Activated B cell treated with CpG ODN at 0.5 μM for 24 hours (primary cell): Measurements from ENCODE around the gene AMBRA1. TPM values are rescaled to one million over a fixed set of nuclear protein-coding genes. Genes with fewer than 3 reads are reported as not detected.

Experiments used
- ATAC-seq: fragments of 200-7000 bp; cut with Tn5 transposase; one replicate; pipeline ENCODE4 v1.10.0; 2021; ENCODE audit warnings: low read depth, mild to moderate bottlenecking, moderate library complexity
- CTCF ChIA-PET: fragments of 350-600 bp; sonication (Branson Sonifier 250); formaldehyde crosslinking; loops from one replicate; lab custom pipeline; 2021; ENCODE audit warnings: antibody characterized with exemption; lab: Charles Lee
- POLR2A ChIA-PET: fragments of 350-600 bp; sonication (Branson Sonifier 250); formaldehyde crosslinking; loops from one replicate; lab custom pipeline; 2021; ENCODE audit warnings: antibody characterized with exemption; lab: Charles Lee
- DNase-seq: peaks from one replicate; pipeline ENCODE4 v3.0.0; 2022
- H3K27ac Mint-ChIP-seq: one replicate; pipeline ENCODE4 v1.8.0; 2020; ENCODE audit warnings: mixed read lengths
- H3K27me3 Mint-ChIP-seq: one replicate; pipeline ENCODE4 v1.8.0; 2021; ENCODE audit warnings: mixed read lengths
- H3K36me3 Mint-ChIP-seq: one replicate; pipeline ENCODE4 v1.8.0; 2021; ENCODE audit warnings: low read depth, mixed read lengths
- H3K4me1 Mint-ChIP-seq: one replicate; pipeline ENCODE4 v1.8.0; 2021; ENCODE audit warnings: mixed read lengths
- H3K4me3 Mint-ChIP-seq: one replicate; pipeline ENCODE4 v1.8.0; 2020; ENCODE audit warnings: mild to moderate bottlenecking, mixed read lengths
- H3K9me3 Mint-ChIP-seq: one replicate; pipeline ENCODE4 v1.8.0; 2020; ENCODE audit warnings: mixed read lengths
- intact Hi-C: fragments of 100-400 bp; cut with micrococcal nuclease; formaldehyde crosslinking; loops from one replicate; pipeline ENCODE4 v1.15.1; 2024
- total RNA-seq: library from RNA; stranded (reverse); gene quantifications from 2 replicates; pipeline ENCODE4 v1.2.3, GENCODE V29; 2022
- TF ChIP-seq, protein P1 (sequence below): fragments of 200-600 bp; IDR thresholded peaks from one replicate; pipeline ENCODE4 v1.8.0; 2022; ENCODE audit warnings: antibody characterized with exemption, mild to moderate bottlenecking

Gene AMBRA1
- total RNA-seq, 1 donor from 2014 or later, result 39.1 TPM

DNA sequence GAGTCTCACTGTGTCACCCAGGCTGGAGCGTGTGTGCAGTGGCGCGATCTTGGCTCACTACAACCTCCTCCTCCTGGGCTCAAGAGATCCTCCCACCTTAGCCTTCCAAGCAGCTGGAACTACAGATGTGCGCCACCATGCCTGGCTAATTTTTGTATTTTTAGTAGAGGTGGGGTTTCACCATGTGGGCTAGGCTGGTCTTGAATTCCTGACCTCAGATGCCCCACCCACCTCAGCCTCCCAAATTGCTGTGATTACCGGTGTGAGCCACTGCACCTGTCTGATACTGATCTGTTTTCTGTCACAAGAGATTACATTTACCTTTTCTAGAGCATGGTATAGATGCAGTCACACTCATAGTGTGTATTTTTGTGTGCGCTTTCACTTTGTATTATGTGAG lies 35.1 kb upstream of the AMBRA1 start:
- TF ChIP-seq, protein P1, sequence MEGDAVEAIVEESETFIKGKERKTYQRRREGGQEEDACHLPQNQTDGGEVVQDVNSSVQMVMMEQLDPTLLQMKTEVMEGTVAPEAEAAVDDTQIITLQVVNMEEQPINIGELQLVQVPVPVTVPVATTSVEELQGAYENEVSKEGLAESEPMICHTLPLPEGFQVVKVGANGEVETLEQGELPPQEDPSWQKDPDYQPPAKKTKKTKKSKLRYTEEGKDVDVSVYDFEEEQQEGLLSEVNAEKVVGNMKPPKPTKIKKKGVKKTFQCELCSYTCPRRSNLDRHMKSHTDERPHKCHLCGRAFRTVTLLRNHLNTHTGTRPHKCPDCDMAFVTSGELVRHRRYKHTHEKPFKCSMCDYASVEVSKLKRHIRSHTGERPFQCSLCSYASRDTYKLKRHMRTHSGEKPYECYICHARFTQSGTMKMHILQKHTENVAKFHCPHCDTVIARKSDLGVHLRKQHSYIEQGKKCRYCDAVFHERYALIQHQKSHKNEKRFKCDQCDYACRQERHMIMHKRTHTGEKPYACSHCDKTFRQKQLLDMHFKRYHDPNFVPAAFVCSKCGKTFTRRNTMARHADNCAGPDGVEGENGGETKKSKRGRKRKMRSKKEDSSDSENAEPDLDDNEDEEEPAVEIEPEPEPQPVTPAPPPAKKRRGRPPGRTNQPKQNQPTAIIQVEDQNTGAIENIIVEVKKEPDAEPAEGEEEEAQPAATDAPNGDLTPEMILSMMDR, result no peak
- ChIA-PET CTCF (no interaction called here), POLR2A (no interaction called here)
- no peak for ATAC-seq
- H3K9me3 Mint-ChIP-seq, result no peaks in the 10 kb centered on the region
- no peak for DNase-seq
- peaks cover 57% of the 10 kb centered on the region for H3K36me3 Mint-ChIP-seq
- H3K27me3 Mint-ChIP-seq, result no peaks in the 10 kb centered on the region
- no peak overlapping the region for H3K4me3 Mint-ChIP-seq
- no peak overlapping the region for H3K27ac Mint-ChIP-seq
- intact Hi-C loops, result no loop called here
- peaks cover 3% of the 10 kb centered on the region for H3K4me1 Mint-ChIP-seq

DNA sequence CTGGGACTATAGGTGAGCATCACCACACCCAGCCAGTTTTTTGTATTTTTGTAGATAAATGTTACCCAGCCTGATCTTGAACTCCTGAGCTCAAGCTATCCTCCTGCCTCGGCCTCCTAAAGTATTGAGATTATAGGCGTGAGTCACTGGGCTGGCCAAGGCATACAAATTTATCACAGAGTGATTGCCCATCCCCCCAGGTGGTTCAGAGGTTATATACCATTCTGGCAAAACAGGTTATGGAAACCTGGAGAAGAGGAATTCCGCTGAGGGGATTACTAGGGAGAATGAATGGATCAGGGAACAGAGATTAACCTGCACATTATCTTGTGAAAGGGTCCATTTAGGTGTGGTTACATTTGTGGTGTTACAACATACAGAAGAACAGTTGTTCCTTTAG lies 31.6 kb upstream of the AMBRA1 start:
- TF ChIP-seq, protein P1, result no peak
- Mint-ChIP-seq H3K9me3 (no peaks in the 10 kb centered on the region), H3K27ac (no peak overlapping the region), H3K4me3 (no peak overlapping the region), H3K27me3 (no peaks in the 10 kb centered on the region), H3K4me1 (peaks cover 15% of the 10 kb centered on the region), H3K36me3 (peaks cover 58% of the 10 kb centered on the region)
- no peak for ATAC-seq
- intact Hi-C loops, result no loop called here
- CTCF ChIA-PET, result no interaction called here
- POLR2A ChIA-PET, result no interaction called here
- DNase-seq, result no peak

DNA sequence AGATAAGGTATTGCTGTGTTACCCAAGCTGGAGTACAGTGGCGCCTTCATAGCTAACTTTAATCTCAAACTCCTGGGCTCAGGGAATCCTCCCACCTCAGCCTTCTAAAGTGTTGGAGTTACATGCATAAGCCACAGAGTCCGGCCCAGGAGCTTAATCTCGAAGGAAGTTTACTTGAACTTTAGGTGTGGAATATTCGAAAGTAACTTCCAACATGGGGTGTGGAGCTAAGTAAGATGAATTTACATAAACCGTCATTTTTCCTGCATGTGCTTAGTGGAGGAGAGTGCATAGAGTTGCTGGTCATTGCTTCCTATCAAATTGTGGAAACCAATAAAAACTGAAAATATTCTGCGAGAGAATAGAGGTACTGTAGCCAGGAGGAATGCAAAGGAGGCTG lies 25.0 kb upstream of the AMBRA1 start:
- no peak for ATAC-seq
- peak overlapping the region; percentile 53 for H3K4me3 Mint-ChIP-seq
- DNase-seq, result no peak
- CTCF ChIA-PET, result interaction anchor here (0.7 to 2.6 kb wide), 7 partner anchors 16 to 654 kb away, joined by 3 to 20 read pairs (median 5); no protein-coding TSS in a partner anchor
- H3K36me3 Mint-ChIP-seq, result peaks cover 26% of the 10 kb centered on the region
- POLR2A ChIA-PET, result interaction anchor here (1.2 to 2.1 kb wide), 3 partner anchors 25 to 376 kb away, joined by 4 to 18 read pairs (median 13); partner anchors contain the start of gene AMBRA1
- TF ChIP-seq, protein P1, result no peak
- H3K27ac Mint-ChIP-seq, result no peak overlapping the region
- H3K4me1 Mint-ChIP-seq, result peaks cover 34% of the 10 kb centered on the region
- H3K9me3 Mint-ChIP-seq, result no peaks in the 10 kb centered on the region
- H3K27me3 Mint-ChIP-seq, result no peaks in the 10 kb centered on the region
- intact Hi-C loops, result loop anchor here (10.0 kb wide), 2 partner anchors 774 to 814 kb away; partner anchors contain the start of genes CRY2 and SLC35C1

DNA sequence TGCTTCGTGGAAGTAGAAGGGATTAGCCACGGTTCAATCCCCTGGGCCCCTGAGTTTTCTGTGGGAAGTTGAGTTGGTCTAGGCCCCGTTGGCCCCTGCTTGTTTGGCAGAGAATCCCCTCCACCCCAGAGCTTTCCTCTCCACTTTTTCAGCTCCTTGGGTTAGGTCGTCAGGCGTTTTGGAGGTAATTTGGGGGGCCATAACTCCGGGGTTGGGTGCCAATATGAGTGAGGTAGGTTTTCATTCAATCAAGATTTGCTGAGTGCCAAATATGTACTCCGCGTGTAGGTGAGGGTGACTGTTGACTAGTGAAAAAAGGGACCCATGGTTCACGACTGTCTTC lies 24.1 kb upstream of the AMBRA1 start:
- Mint-ChIP-seq H3K36me3 (peaks cover 23% of the 10 kb centered on the region), H3K9me3 (no peaks in the 10 kb centered on the region), H3K27me3 (no peaks in the 10 kb centered on the region), H3K4me1 (peaks cover 34% of the 10 kb centered on the region), H3K4me3 (peak overlapping the region; percentile 93), H3K27ac (peak overlapping the region; percentile 100)
- TF ChIP-seq, protein P1, result no peak
- ATAC-seq (no peak), DNase-seq (no peak)
- ChIA-PET CTCF (interaction anchor here (0.7 to 2.6 kb wide), 6 partner anchors 15 to 655 kb away, joined by 3 to 20 read pairs (median 4); no protein-coding TSS in a partner anchor), POLR2A (interaction anchor here (0.6 to 2.1 kb wide), 8 partner anchors 18 to 655 kb away, joined by 3 to 18 read pairs (median 5); partner anchors contain the start of genes AMBRA1, ARHGAP1, DDB2 and ZNF408)
- intact Hi-C loops, result loop anchor here (1.0 to 10.0 kb wide), 17 partner anchors 15 to 813 kb away; partner anchors contain the start of genes AMBRA1, ARHGAP1, CKAP5 and CRY2

DNA sequence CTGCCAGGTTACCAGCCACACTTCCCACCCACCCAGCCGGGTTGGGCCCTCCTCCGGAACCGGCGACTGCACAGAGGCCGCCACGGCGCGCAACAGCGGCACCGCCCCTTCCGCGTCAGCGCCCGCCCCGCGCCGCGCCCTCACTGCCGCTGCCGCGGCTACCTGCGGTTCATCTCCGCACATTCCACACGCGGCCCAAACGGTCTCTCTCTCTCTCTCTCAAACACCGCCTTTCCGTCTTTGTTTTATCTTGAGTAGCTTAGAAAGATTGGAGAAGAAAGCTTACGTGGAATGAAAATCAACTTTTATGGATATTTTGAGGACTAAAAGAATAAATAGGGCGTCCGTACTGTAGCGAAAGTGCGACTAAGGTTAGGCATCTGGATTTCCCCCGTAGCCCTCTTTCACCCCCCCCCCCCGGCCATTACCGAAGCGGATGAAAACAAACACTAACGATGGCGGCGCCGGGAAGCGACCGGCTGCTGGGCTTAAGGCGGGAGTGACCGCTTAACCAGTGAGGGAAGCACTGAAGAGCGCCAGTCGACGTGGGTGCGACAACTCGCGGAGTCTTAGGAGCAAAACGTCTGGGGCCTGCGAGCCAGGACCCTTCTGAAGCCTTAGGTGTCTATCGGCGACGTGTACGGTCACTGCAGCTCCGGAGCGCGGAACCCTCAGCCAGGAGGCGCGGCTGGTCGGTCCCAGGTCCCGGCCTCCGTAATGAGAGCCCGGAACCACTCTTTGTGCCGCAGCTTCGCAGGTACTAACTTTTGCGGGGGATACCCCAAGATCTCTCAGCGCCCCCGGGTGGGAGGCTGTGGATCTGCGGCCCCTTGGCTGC lies 23.5 kb upstream of the AMBRA1 start, which contains the start of the genes ATG13 and HARBI1:
TSS of gene ATG13 (plus strand) at position 420 of the 838 bp plus-strand sequence. CDS start 26,739 bp downstream, outside the sequence.
TSS of gene HARBI1 (minus strand) at position 94 of the 838 bp plus-strand sequence. CDS start 990 bp downstream, outside the sequence.
- H3K4me1 Mint-ChIP-seq, result peaks cover 31% of the 10 kb centered on the region
- ChIA-PET POLR2A (interaction anchor here (0.7 to 2.1 kb wide), 9 partner anchors 8 to 762 kb away, joined by 3 to 18 read pairs (median 4); partner anchors contain the start of genes AMBRA1, ARHGAP1, DDB2 and ZNF408), CTCF (interaction anchor here (1.2 to 2.6 kb wide), 2 partner anchors 127 to 378 kb away, joined by 5 to 20 read pairs; no protein-coding TSS in a partner anchor)
- peaks cover 18% of the 10 kb centered on the region for H3K36me3 Mint-ChIP-seq
- intact Hi-C loops, result loop anchor here (1.0 to 10.0 kb wide), 17 partner anchors 15 to 813 kb away; partner anchors contain the start of genes AMBRA1, ARHGAP1, CKAP5 and CRY2
- H3K9me3 Mint-ChIP-seq, result no peaks in the 10 kb centered on the region
- H3K4me3 Mint-ChIP-seq, result peak within 1 kb of the TSS; percentile 93
- TF ChIP-seq, protein P1, result peak; percentile 49
- H3K27me3 Mint-ChIP-seq, result no peaks in the 10 kb centered on the region
- DNase-seq, result peak; percentile 91
- peak; percentile 94 for ATAC-seq
- H3K27ac Mint-ChIP-seq, result peak within 1 kb of the TSS; percentile 100
